Renal cortical epithelial cell (primary cell): Measurements from ENCODE around the gene IL17F. TPM values are rescaled to one million over a fixed set of nuclear protein-coding genes. Genes with fewer than 3 reads are reported as not detected.

ENCODE experiments used
- DNase-seq: peaks from one replicate; pipeline ENCODE4 v3.0.0-alpha.2; 2011; ENCODE audit warnings: low read depth
- total RNA-seq: library from RNA; depleted of rRNA; stranded (reverse); fragments of >200 nt; gene quantifications from 2 replicates; pipeline ENCODE4 v1.2.3, GENCODE V29; 2014

IL17F gene
- not detected in 2 replicates for total RNA-seq

DNA sequence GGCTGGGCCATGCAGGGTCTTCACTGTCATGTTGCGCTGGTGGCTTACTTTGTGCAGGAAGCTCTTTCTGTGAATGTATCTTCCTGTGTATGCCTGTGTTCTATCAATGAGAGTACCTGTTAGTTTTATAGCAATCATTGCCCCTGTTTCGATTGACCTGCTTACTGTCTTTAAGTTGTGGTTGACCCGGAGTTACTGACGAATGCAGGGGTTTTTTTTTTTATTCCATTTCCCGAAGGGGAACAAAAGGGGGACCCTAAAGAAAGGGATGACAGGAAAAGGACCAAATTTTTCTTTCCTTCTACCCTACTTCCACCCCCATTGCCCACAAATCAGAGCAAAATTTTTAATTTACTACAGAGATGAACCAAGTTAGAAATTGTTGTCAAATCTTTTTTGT is at the start of gene IL17F:
Gene IL17F, minus strand, starts transcription at position 101 of the 400 bp plus-strand sequence. Its CDS starts 71 bp downstream, at position 30.
- DNase-seq = no peak

GRCh38 chr6:52293067-52293466 is 48.8 kb upstream of the IL17F start:
- DNase-seq = peak; percentile 34

DNA sequence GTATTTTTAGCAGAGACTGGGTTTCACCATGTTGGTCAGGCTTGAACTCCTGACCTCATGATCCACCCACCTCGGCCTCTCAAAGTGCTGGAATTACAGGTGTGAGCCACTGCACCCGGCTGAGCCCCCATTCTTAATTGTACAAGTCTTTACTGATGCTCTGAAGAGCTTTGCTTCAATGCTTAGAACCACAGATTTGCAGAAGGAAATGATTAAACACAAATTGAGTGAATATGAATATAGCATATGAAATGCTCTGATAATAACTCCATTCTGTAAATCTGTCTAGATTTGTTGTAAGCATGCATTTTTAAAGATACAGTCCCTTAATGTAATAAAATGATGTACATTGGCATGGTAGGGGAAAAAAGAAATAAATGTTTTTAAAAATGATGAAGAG is 44.5 kb upstream of the IL17F start:
- no peak for DNase-seq

GRCh38 chr6:52288216-52288615 is 43.9 kb upstream of the IL17F start:
- DNase-seq = no peak

GRCh38 chr6:52286798-52287432 is 42.6 kb upstream of the IL17F start:
- peak; percentile 71 for DNase-seq

DNA sequence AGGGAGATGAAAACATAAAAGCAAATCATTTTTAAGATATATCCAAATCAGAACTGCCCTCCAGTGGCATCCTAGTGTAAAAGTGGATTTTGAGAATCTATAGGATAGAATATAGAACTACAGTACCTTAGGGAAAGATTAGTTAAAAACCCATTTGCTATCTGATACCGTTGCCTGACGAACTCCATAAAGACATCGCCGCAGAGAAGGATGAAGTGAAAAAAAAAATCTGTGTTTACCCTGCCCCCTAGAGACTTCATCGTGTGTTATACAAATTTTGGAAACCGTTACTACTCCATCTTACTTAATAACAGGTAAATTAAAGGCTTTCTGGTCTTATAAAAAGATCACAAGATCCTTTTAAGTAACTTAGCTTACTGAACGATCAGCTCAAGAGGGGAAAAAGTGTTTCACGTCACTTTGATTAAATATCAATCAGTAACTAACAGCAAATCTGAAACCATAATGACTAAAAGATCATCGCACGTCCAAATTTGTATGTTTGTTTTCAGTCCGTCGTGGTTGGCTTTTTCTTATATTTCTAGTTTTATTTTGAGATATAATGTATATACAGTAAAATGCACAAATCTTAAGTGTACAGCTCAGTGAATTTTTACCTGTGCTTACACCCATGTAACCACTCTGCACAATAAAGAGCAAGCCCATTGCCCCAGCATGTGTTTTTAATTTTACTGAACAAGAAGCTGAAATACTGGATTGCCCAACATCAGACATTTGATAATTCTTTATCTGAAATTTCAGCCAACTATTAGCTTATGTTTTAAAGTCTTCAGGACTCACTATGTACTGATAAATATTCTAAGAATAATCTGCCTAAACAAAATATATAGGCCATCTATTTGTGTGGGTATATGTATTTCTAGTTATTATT is 41.1 kb upstream of the IL17F start:
- no peak for DNase-seq

GRCh38 chr6:52284460-52285176 is 40.3 kb upstream of the IL17F start, which contains the start of gene MCM3:
Gene MCM3, minus strand, starts transcription at chr6:52284742. Its CDS starts 68 bp downstream, at chr6:52284674.
- DNase-seq = peak; percentile 99

GRCh38 chr6:52284131-52284459 is 39.8 kb upstream of the IL17F start:
- no peak for DNase-seq

GRCh38 chr6:52283111-52283510 is 38.8 kb upstream of the IL17F start:
- DNase-seq = no peak

DNA sequence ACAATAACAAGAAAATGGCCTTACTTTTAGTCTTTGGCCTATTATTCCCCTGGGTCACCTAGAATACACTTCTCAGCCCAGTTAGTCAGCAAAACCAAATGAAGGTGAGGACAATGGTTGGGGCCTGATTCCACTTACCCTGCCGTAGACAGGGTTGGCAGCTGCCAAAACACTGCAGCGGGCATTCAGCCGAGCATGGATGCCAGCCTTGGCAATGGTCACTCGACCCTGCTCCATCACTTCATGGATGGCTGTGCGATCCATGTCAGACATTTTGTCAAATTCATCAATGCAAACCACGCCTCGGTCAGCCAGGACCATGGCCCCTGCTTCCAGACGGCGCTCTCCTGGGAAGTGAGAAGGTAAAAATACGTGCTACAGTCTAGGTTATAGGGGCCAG is 31.8 kb upstream of the IL17F start:
- DNase-seq = no peak

DNA sequence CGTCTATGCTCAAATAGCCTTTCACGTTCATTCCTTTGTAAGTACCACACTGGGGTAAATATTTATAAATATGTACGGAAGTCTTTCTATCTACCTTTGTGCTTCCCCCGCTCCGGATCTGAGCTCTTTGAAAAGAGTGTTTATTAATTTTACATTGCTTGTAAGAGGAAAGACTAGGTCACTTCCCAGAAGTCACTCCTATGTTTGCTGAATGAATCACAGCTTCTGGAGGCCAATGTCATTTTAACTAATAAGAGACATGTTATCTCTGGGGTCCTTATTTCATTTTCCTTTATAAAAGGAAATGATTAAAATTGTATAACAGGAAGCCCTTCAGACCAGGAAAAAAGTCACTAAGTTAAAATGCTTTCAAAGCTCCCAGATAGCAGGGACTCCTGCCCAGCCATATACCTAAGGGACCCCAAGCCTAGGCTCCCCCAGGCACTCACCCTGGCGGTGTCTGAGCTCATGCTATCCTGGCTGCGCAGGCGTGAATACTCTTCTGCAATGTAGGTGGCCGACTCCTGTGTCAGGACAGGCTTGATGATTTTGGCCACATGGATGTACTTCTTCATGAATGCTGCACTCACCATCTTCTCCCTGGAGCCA is 27.7 kb upstream of the IL17F start:
- DNase-seq = no peak

GRCh38 chr6:52263709-52264540 is 19.6 kb upstream of the IL17F start:
- peak; percentile 56 for DNase-seq

DNA sequence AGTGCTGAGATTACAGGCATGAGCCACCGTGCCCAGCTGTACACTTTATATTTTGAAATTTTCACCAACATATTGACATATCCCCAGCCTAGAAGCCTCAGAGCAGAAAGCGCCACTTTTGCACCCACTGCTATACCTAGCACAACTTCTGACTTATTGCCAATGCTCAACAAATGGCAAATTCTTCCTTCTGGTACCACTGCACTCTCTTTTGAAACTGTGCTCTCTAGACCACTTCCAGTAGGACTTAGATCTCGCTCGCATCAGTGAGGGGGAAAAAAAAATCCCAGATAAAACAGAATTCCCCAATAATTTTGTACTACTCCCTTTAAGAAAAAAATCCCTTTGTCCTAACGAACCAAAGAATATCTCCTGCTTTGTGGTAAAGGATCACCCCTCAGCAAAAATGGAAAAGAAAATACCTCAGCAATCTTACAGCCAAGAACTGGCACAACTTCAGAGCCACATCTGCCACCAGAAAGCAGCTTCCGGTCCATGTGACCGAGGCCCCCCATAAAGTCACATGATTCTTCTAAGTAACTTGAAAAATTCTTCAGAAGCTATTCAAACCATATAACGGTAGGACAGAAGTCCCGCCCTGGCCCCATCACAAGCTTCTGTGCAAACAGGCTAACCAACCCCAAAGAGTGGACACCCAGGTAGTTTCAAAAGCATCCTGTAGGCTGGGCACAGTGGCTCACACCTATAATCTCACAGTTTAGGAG is 18.5 kb upstream of the IL17F start:
- DNase-seq = no peak

GRCh38 chr6:52261229-52261628 is 16.9 kb upstream of the IL17F start:
- no peak for DNase-seq

DNA sequence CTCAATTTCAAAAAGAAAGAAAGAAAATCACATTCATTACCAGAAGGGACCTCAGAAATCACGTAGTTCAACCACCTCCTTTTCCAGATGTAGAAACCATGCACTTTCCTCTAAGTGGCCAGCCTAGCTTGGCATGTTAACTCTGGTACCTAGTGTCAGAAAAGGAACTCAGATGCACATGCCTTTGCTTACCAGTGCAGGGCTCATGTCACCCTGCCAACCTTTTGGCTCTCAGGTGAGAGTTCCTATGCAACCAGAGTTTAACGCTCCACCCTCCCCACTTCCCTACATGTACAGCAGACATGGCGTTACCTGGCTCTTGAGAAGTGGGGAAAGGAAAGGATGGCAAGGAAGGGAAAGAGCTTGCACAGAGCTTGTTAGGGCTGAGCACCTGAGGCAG is 16.3 kb upstream of the IL17F start:
- no peak for DNase-seq

- no peak for DNase-seq
Observed at GRCh38 chr6:52255434-52255833, 11.1 kb upstream of the IL17F start.

DNA sequence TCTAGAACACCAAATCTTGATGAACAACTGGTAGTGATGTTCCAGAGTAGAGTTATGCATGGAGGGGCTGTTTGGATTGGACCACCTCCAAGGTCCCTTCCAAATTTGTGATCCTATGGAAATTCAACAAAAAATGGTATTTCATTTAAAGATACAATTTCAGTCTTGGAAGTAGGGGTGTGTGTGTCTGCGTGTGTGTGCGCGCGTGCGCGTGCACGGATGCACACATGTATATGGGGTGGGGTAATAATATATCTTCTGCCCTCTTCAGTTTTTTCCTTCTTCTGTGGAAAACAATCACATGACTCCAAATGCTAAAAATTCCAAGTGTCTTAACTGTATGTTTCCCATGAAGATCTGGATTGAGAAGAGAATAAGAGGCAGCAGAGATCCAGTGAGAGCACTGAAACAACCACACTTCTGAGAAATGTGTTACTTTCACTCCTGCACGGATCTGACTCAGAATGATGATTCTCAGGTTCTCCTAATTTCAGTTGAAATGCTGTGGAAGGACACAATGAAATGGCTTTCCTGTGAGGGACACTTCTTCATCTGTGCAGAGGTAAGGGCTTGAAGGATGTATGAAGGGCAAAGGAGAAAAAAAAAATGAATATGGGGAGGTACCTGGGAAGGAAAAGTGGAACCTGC is 10.6 kb upstream of the IL17F start:
- DNase-seq = no peak

GRCh38 chr6:52253494-52253893 is 9.2 kb upstream of the IL17F start:
- DNase-seq = no peak

GRCh38 chr6:52251113-52251512 is 6.8 kb upstream of the IL17F start:
- no peak for DNase-seq

GRCh38 chr6:52249078-52249477 is 4.8 kb upstream of the IL17F start:
- DNase-seq = no peak
